H9 (cell line): Measurements from ENCODE around the gene CAPN8. TPM values are rescaled to one million over a fixed set of nuclear protein-coding genes. Genes with fewer than 3 reads are reported as not detected.

ENCODE experiments used
- DNase-seq: peaks from one replicate; pipeline ENCODE4 v3.0.0-alpha.2; 2017
- H2AFZ ChIP-seq: one replicate; pipeline ENCODE4 v1.6.1; 2013; ENCODE audit warnings: mild to moderate bottlenecking, low read length, control low read depth, moderate library complexity
- H2AK5ac ChIP-seq: 2 replicates; pipeline ENCODE4 v1.6.1; 2013; ENCODE audit warnings: low read length, control low read depth, mixed read lengths; ENCODE audit not compliant: insufficient read length
- H2BK120ac ChIP-seq: one replicate; pipeline ENCODE4 v1.6.1; 2013; ENCODE audit warnings: low read depth, mild to moderate bottlenecking, low read length, control low read depth, inconsistent platforms; ENCODE audit not compliant: poor library complexity, severe bottlenecking
- H2BK12ac ChIP-seq: 2 replicates; pipeline ENCODE4 v1.6.1; 2013; ENCODE audit warnings: low read length, control low read depth, mixed read lengths, low read depth; ENCODE audit not compliant: insufficient read length
- H2BK15ac ChIP-seq: 2 replicates; pipeline ENCODE4 v1.6.1; 2013; ENCODE audit warnings: low read depth, low read length, control low read depth
- H2BK20ac ChIP-seq: one replicate; pipeline ENCODE4 v1.6.1; 2013; ENCODE audit warnings: low read depth, mild to moderate bottlenecking, low read length, control low read depth, inconsistent platforms; ENCODE audit not compliant: poor library complexity, severe bottlenecking
- H2BK5ac ChIP-seq: 2 replicates; pipeline ENCODE4 v1.6.1; 2013; ENCODE audit warnings: low read length, control low read depth, mixed read lengths; ENCODE audit not compliant: insufficient read length
- H3K14ac ChIP-seq: 2 replicates; pipeline ENCODE4 v1.6.1; 2013; ENCODE audit warnings: low read length, control low read depth; ENCODE audit not compliant: insufficient read depth
- H3K18ac ChIP-seq: 2 replicates; pipeline ENCODE4 v1.6.1; 2013; ENCODE audit warnings: low read depth, mild to moderate bottlenecking, mixed read lengths, low read length, control low read depth; ENCODE audit not compliant: insufficient read length
- H3K23ac ChIP-seq: 2 replicates; pipeline ENCODE4 v1.6.1; 2013; ENCODE audit warnings: low read length, control low read depth, mixed read lengths, low read depth; ENCODE audit not compliant: insufficient read length
- H3K23me2 ChIP-seq: 2 replicates; pipeline ENCODE4 v1.6.1; 2013; ENCODE audit warnings: low read depth, mild to moderate bottlenecking, mixed read lengths, low read length, control low read depth; ENCODE audit not compliant: insufficient read length, poor library complexity, severe bottlenecking
- H3K27ac ChIP-seq: 2 replicates; pipeline ENCODE4 v1.5.1; 2013; ENCODE audit warnings: low read length, control low read depth, mixed read lengths, low read depth; ENCODE audit not compliant: insufficient read length
- H3K27me3 ChIP-seq: 2 replicates; pipeline ENCODE4 v1.6.1; 2013; ENCODE audit warnings: low read length, control low read depth, inconsistent platforms; ENCODE audit not compliant: insufficient read depth
- H3K4ac ChIP-seq: 2 replicates; pipeline ENCODE4 v1.6.1; 2013; ENCODE audit warnings: low read depth, mild to moderate bottlenecking, control low read depth, inconsistent platforms, low read length, moderate library complexity
- H3K4me1 ChIP-seq: 2 replicates; pipeline ENCODE4 v1.6.1; 2013; ENCODE audit warnings: low read length, control low read depth, inconsistent platforms; ENCODE audit not compliant: insufficient read depth
- H3K4me2 ChIP-seq: 2 replicates; pipeline ENCODE4 v1.6.1; 2013; ENCODE audit warnings: low read length, control low read depth, mixed read lengths; ENCODE audit not compliant: insufficient read length, insufficient read depth
- H3K56ac ChIP-seq: 2 replicates; pipeline ENCODE4 v1.6.1; 2013; ENCODE audit warnings: low read depth, mild to moderate bottlenecking, mixed read lengths, low read length, control low read depth; ENCODE audit not compliant: insufficient read length
- H3K79me1 ChIP-seq: 2 replicates; pipeline ENCODE4 v1.6.1; 2013; ENCODE audit warnings: low read depth, mild to moderate bottlenecking, moderate library complexity, low read length, control low read depth, inconsistent platforms; ENCODE audit not compliant: insufficient read depth, poor library complexity, severe bottlenecking
- H3K79me2 ChIP-seq: 2 replicates; pipeline ENCODE4 v1.6.1; 2013; ENCODE audit warnings: low read length, control low read depth, inconsistent platforms; ENCODE audit not compliant: insufficient read depth
- H3K9ac ChIP-seq: 2 replicates; pipeline ENCODE4 v1.6.1; 2013; ENCODE audit warnings: low read length, control low read depth, mixed read lengths; ENCODE audit not compliant: insufficient read length; ENCODE audit errors: extremely low read depth
- H3K9me3 ChIP-seq: one replicate; pipeline ENCODE4 v1.6.1; 2013; ENCODE audit warnings: low read depth, low read length, inconsistent platforms; ENCODE audit not compliant: control insufficient read depth
- H3T11ph ChIP-seq: one replicate; pipeline ENCODE4 v1.6.1; 2013; ENCODE audit warnings: mild to moderate bottlenecking, low read length, control low read depth, inconsistent platforms
- H4K20me1 ChIP-seq: one replicate; pipeline ENCODE4 v1.6.1; 2013; ENCODE audit not compliant: control insufficient read depth, insufficient read length, insufficient read depth
- H4K5ac ChIP-seq: 2 replicates; pipeline ENCODE4 v1.6.1; 2013; ENCODE audit warnings: low read depth, mild to moderate bottlenecking, mixed read lengths, low read length, control low read depth; ENCODE audit not compliant: insufficient read length
- H4K8ac ChIP-seq: replicated peaks from 2 replicates; pipeline ENCODE4 v1.6.1; 2013; ENCODE audit warnings: low read length, control low read depth, mixed read lengths, low read depth; ENCODE audit not compliant: insufficient read length
- H4K91ac ChIP-seq: 2 replicates; pipeline ENCODE4 v1.6.1; 2013; ENCODE audit warnings: low read depth, mild to moderate bottlenecking, moderate library complexity, mixed read lengths, low read length, control low read depth; ENCODE audit not compliant: insufficient read length
- H3K27ac Mint-ChIP-seq, 3 experiments: 2 replicates in 2 of 3; 3 replicates in 1 of 3; pipeline ENCODE4 v1.8.0; 2020 to 2021; ENCODE audit warnings: mixed read lengths in 3 of 3, mild to moderate bottlenecking in 1 of 3, moderate library complexity in 1 of 3
- H3K27me3 Mint-ChIP-seq: 2 replicates; pipeline ENCODE4 v1.8.0; 2021; ENCODE audit warnings: low read depth, mild to moderate bottlenecking, moderate library complexity, mixed read lengths
- H3K36me3 Mint-ChIP-seq, 3 experiments: 2 replicates in 2 of 3; 3 replicates in 1 of 3; pipeline ENCODE4 v1.8.0; 2020 to 2021; ENCODE audit warnings: low read depth in 3 of 3, mixed read lengths in 3 of 3; ENCODE audit not compliant: insufficient read depth in 1 of 3
- H3K4me1 Mint-ChIP-seq, 2 experiments: 2 replicates each; pipeline ENCODE4 v1.8.0; 2020; ENCODE audit warnings: mixed read lengths in 2 of 2
- H3K4me3 Mint-ChIP-seq, 2 experiments: 2 replicates in 1 of 2; 3 replicates in 1 of 2; pipeline ENCODE4 v1.8.0; 2020 to 2021; ENCODE audit warnings: mild to moderate bottlenecking in 2 of 2, mixed read lengths in 2 of 2, moderate library complexity in 1 of 2
- H3K9me3 Mint-ChIP-seq, 2 experiments: 2 replicates in 1 of 2; 3 replicates in 1 of 2; pipeline ENCODE4 v1.8.0; 2020; ENCODE audit warnings: mild to moderate bottlenecking in 2 of 2, mixed read lengths in 2 of 2, moderate library complexity in 1 of 2
- WGBS: extraction: QIAGEN DNeasy Blood & Tissue Kit; methylation state at CpG from one replicate; pipeline ENCODE4 v1.1.7; 2013; ENCODE audit warnings: missing lambda C conversion rate, low lambda C conversion rate, mixed read lengths; ENCODE audit not compliant: insufficient read length; ENCODE audit errors: extremely low coverage; 5-methylcytosine and 5-hydroxymethylcytosine counted together
- total RNA-seq: library from RNA; stranded (reverse); gene quantifications from 2 replicates; pipeline ENCODE4 v1.2.1, GENCODE V29; 2021
- TF ChIP-seq, protein P1 (sequence below): fragments of 200-600 bp; sonication (generic); conservative IDR thresholded peaks from 3 replicates; pipeline ENCODE4 v1.8.0; 2021; ENCODE audit warnings: antibody characterized with exemption, mild to moderate bottlenecking

Gene CAPN8
- total RNA-seq, 1 experiment from 2014 or later: not detected

DNA sequence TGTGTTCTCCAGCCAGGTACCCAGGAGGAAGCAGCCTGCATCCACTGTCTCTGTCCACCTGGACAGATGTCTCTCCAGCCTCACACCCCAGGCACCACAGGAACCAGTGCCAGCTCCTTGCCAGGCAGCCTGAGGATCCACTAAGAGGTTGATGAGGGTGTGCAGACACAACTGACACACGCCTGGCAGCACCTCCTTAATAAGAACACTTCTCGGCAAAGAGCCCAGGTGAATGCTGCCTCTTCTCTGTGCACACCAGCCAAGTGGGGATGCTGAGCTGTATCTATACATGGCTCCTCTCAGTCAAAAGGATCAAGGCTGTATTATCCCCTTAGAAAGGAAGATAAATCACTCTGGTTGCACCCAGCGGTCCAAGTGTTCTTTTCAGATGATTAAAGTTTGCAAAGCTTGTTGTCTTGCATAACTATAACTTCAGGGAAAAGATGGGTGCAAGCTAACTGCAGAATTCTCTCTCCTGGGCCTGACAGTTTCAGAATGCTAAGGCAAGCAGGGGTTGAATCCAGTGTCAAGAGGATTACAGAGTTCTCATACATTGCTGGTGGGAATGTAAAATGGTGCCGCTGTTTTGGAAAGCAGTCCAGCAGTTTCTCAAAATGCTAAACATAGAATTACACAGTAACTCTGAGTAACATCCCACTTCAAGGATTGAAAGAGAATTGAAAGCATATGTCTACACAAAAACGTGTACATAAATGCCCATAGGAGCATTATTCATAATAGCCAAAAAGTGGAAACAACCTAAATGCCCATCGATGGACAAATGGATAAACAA lies 3.7 kb upstream of the CAPN8 start:
- no peak overlapping the region for H2BK20ac ChIP-seq
- no peak overlapping the region for H3K4ac ChIP-seq
- no peak overlapping the region for H4K91ac ChIP-seq
- no peak overlapping the region for H4K5ac ChIP-seq
- no peak overlapping the region for H3K18ac ChIP-seq
- DNase-seq: no peak
- no peak overlapping the region for H3K9ac ChIP-seq
- no peaks in the 10 kb centered on the region for H4K20me1 ChIP-seq
- no peak overlapping the region for H3K4me2 ChIP-seq
- no peak overlapping the region for H2BK15ac ChIP-seq
- H3K4me1 ChIP-seq: no peaks in the 10 kb centered on the region
- no peak overlapping the region for H3K27ac ChIP-seq
- Mint-ChIP-seq H3K4me1 (peaks cover 4 to 6% of the 10 kb centered on the region in 2 experiments), H3K27ac (no peak overlapping the region; a peak in 1 of 7 replicates), H3K27me3 (peaks cover 1% of the 10 kb centered on the region; the same call in 1 of the 2 replicates), H3K9me3 (peaks cover 15 to 17% of the 10 kb centered on the region in 2 experiments), H3K4me3 (no peak overlapping the region), H3K36me3 (peaks cover 6 to 15% (median 9%) of the 10 kb centered on the region in 3 experiments)
- H3K23ac ChIP-seq: no peak overlapping the region
- no peaks in the 10 kb centered on the region for H3K79me2 ChIP-seq
- no peak overlapping the region for H2AK5ac ChIP-seq
- H4K8ac ChIP-seq: no peak overlapping the region
- no peak overlapping the region for H2BK120ac ChIP-seq
- no peak overlapping the region for H2AFZ ChIP-seq
- H3K9me3 ChIP-seq: no peaks in the 10 kb centered on the region
- H3K14ac ChIP-seq: no peak overlapping the region
- H2BK5ac ChIP-seq: no peak overlapping the region
- no peaks in the 10 kb centered on the region for H3K79me1 ChIP-seq
- no CpG with 5 or more reads among the region's 6 CpGs for WGBS
- no peak overlapping the region for H2BK12ac ChIP-seq
- no peaks in the 10 kb centered on the region for H3K27me3 ChIP-seq
- no peak overlapping the region for H3T11ph ChIP-seq
- TF ChIP-seq, protein P1, sequence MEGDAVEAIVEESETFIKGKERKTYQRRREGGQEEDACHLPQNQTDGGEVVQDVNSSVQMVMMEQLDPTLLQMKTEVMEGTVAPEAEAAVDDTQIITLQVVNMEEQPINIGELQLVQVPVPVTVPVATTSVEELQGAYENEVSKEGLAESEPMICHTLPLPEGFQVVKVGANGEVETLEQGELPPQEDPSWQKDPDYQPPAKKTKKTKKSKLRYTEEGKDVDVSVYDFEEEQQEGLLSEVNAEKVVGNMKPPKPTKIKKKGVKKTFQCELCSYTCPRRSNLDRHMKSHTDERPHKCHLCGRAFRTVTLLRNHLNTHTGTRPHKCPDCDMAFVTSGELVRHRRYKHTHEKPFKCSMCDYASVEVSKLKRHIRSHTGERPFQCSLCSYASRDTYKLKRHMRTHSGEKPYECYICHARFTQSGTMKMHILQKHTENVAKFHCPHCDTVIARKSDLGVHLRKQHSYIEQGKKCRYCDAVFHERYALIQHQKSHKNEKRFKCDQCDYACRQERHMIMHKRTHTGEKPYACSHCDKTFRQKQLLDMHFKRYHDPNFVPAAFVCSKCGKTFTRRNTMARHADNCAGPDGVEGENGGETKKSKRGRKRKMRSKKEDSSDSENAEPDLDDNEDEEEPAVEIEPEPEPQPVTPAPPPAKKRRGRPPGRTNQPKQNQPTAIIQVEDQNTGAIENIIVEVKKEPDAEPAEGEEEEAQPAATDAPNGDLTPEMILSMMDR: no peak
- H3K56ac ChIP-seq: no peak overlapping the region
- H3K23me2 ChIP-seq: no peaks in the 10 kb centered on the region
